ENCODE data around the gene LRRC71.

DNA sequence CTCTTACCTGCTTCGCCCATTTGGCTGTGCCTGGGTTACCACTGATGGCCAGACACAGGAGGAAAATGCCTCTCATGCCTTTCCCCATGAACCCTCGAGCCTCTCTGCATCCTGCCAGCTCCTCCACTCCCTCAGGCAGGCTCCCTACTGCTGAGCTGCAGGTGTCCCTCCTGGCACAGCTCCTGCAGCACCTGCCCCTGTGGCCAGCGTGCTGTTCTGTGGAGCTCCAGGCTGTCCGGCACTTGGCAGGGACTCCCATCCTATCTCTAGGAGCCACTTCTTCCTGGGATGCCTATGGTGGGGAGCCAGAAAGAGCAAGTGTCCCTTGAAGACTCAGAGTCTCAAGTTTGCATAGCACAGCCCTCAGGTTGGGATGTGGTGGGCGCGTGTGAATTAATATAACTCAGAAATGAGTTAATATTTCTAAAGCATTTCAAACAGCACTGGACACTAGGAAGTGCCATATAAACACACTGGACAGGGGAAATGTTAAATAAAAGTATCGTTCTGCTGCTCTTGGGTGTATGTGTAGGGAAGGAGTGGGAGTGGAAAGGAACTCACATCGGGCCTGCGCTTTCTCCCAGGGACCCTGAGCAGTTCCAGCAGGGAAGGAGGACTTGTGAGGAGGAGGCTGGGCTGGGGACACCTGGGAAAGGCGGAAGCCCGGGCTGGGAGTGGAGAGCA lies 2.7 kb downstream of the LRRC71 start:
- TF ChIP-seq, protein P1, sequence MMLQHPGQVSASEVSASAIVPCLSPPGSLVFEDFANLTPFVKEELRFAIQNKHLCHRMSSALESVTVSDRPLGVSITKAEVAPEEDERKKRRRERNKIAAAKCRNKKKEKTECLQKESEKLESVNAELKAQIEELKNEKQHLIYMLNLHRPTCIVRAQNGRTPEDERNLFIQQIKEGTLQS (CRISPR knock-in tag; conservative IDR thresholded peaks at IDR 0.05), result no peak
- TF ChIP-seq CTCF (IDR thresholded peaks at IDR 0.05), result no peak
- no peak for TF ChIP-seq MXD4 (CRISPR knock-in tag; IDR thresholded peaks at IDR 0.05; ENCODE audit: borderline replicate concordance)
- no peak for TF ChIP-seq NFYB (CRISPR knock-in tag; conservative IDR thresholded peaks at IDR 0.05; ENCODE audit: low read depth)
- TF ChIP-seq, protein P2, sequence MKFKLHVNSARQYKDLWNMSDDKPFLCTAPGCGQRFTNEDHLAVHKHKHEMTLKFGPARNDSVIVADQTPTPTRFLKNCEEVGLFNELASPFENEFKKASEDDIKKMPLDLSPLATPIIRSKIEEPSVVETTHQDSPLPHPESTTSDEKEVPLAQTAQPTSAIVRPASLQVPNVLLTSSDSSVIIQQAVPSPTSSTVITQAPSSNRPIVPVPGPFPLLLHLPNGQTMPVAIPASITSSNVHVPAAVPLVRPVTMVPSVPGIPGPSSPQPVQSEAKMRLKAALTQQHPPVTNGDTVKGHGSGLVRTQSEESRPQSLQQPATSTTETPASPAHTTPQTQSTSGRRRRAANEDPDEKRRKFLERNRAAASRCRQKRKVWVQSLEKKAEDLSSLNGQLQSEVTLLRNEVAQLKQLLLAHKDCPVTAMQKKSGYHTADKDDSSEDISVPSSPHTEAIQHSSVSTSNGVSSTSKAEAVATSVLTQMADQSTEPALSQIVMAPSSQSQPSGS (CRISPR knock-in tag; IDR thresholded peaks at IDR 0.05; ENCODE audit: borderline replicate concordance, low read depth), result no peak
- TF ChIP-seq, protein P3, sequence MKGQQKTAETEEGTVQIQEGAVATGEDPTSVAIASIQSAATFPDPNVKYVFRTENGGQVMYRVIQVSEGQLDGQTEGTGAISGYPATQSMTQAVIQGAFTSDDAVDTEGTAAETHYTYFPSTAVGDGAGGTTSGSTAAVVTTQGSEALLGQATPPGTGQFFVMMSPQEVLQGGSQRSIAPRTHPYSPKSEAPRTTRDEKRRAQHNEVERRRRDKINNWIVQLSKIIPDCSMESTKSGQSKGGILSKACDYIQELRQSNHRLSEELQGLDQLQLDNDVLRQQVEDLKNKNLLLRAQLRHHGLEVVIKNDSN (CRISPR knock-in tag; IDR thresholded peaks at IDR 0.05), result no peak
- no peak for TF ChIP-seq SMAD3 (CRISPR knock-in tag; IDR thresholded peaks at IDR 0.05; ENCODE audit: borderline replicate concordance)
- no peak for TF ChIP-seq JUN (CRISPR knock-in tag; IDR thresholded peaks at IDR 0.05)
- no peak for TF ChIP-seq CREB1 (CRISPR knock-in tag; IDR thresholded peaks at IDR 0.05)
- TF ChIP-seq TEAD1 (CRISPR knock-in tag; IDR thresholded peaks at IDR 0.05), result no peak
- TF ChIP-seq ELF4 (CRISPR knock-in tag; IDR thresholded peaks at IDR 0.05; ENCODE audit: low read depth), result no peak
- no peak for TF ChIP-seq ZBTB21 (CRISPR knock-in tag; IDR thresholded peaks at IDR 0.05; ENCODE audit: borderline replicate concordance)
